ENCODE results near the gene CCKAR.

GRCh38 chr4:26491449-26492170 is 1.3 kb upstream of the CCKAR start:
- no peak for TF ChIP-seq ATF3 (CRISPR knock-in tag; IDR thresholded peaks at IDR 0.05)
- TF ChIP-seq ZNF546 (CRISPR knock-in tag; conservative IDR thresholded peaks at IDR 0.05) = no peak
- no peak for TF ChIP-seq ZNF484 (CRISPR knock-in tag; IDR thresholded peaks at IDR 0.05; ENCODE audit: borderline replicate concordance, low read depth)
- TF ChIP-seq ZXDC (CRISPR knock-in tag; IDR thresholded peaks at IDR 0.05) = no peak
- no peak for TF ChIP-seq PAX8 (CRISPR knock-in tag; IDR thresholded peaks at IDR 0.05; ENCODE audit: borderline replicate concordance)
- TF ChIP-seq RFX5 (IDR thresholded peaks at IDR 0.05; ENCODE audit: low read depth, low read length) = no peak
- no peak for TF ChIP-seq CTCF (CRISPR knock-in tag; IDR thresholded peaks at IDR 0.05)
- no peak for TF ChIP-seq ZFY (CRISPR knock-in tag; IDR thresholded peaks at IDR 0.05)

Measured in HepG2 (cell line).